Measurements from ENCODE around the gene COX7A1.

The COX7A1 gene

DNA sequence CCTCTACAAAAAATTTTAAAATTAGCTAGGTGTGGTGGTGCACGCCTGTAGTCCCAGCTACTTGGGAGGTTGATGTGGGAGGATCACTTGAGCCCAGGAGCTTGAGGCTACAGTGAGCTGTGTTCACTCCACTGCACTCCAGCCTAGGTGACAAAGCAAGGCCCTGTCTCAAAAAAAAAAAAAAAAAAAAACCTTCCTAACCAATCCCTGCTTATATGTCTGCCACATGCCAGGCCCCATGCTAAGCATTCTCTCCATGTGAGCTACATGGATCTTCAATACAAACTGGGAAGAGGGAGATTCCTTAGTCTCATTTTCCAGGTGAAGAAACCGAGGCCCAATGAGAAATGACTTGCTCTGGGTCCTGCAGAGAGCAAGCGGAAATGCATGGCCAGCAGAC lies 43.6 kb downstream of the COX7A1 start:
- Histone ChIP-seq H3K4me3 (ENCODE audit: low read length) (no peak overlapping the region), H3K27me3 (ENCODE audit: low read depth, low read length) (no peaks in the 10 kb centered on the region), H3K27ac (ENCODE audit: low read length) (no peak overlapping the region), H3K79me2 (ENCODE audit: low read length) (peaks cover 12% of the 10 kb centered on the region), H2AFZ (ENCODE audit: low read depth, low read length) (no peak overlapping the region), H3K4me1 (ENCODE audit: low read length) (peaks cover 8% of the 10 kb centered on the region), H3K36me3 (replicated peaks; ENCODE audit: low read depth, low read length) (peaks cover 61% of the 10 kb centered on the region), H3K4me2 (ENCODE audit: low read length) (no peak overlapping the region), H3K9ac (ENCODE audit: low read length) (no peak overlapping the region), H3K9me3 (ENCODE audit: insufficient read depth, low read length) (no peaks in the 10 kb centered on the region), H4K20me1 (ENCODE audit: insufficient read depth, low read length) (no peaks in the 10 kb centered on the region)
- TF ChIP-seq, protein P1, sequence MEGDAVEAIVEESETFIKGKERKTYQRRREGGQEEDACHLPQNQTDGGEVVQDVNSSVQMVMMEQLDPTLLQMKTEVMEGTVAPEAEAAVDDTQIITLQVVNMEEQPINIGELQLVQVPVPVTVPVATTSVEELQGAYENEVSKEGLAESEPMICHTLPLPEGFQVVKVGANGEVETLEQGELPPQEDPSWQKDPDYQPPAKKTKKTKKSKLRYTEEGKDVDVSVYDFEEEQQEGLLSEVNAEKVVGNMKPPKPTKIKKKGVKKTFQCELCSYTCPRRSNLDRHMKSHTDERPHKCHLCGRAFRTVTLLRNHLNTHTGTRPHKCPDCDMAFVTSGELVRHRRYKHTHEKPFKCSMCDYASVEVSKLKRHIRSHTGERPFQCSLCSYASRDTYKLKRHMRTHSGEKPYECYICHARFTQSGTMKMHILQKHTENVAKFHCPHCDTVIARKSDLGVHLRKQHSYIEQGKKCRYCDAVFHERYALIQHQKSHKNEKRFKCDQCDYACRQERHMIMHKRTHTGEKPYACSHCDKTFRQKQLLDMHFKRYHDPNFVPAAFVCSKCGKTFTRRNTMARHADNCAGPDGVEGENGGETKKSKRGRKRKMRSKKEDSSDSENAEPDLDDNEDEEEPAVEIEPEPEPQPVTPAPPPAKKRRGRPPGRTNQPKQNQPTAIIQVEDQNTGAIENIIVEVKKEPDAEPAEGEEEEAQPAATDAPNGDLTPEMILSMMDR (IDR thresholded peaks at IDR 0.05; ENCODE audit: low read depth, low read length): no peak
- no peak for TF ChIP-seq EZH2phosphoT487 (IDR thresholded peaks at IDR 0.05; ENCODE audit: low read depth)

DNA sequence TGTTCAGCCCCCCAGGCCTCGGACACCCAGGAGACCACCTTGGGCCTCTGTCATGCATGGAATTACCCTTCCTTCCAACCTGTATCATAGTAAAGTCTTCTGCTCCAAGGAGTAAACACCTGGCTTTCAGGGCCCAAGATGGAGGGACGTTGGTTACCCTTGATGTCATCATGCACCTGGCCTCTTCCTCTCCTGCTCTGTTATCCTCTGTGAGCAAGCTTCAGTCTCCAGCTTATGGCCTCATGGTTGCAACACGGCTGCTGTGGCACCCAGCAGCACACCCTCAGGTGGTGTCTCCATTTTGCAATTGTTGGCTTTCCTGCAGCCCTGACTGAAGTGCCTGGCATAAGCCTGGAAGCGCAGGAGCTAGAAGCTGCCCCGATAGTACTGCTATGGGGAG lies 45.3 kb downstream of the COX7A1 start:
- no peaks in the 10 kb centered on the region for H4K20me1 ChIP-seq (ENCODE audit: insufficient read depth, low read length)
- TF ChIP-seq, protein P1 (IDR thresholded peaks at IDR 0.05; ENCODE audit: low read depth, low read length): no peak
- TF ChIP-seq EZH2phosphoT487 (IDR thresholded peaks at IDR 0.05; ENCODE audit: low read depth): no peak
- H3K4me1 ChIP-seq (ENCODE audit: low read length): peaks cover 4% of the 10 kb centered on the region; the same call in 1 of the 2 replicates
- no peak overlapping the region for H2AFZ ChIP-seq (ENCODE audit: low read depth, low read length)
- no peaks in the 10 kb centered on the region for H3K27me3 ChIP-seq (ENCODE audit: low read depth, low read length)
- H3K4me2 ChIP-seq (ENCODE audit: low read length): no peak overlapping the region
- H3K9me3 ChIP-seq (ENCODE audit: insufficient read depth, low read length): no peaks in the 10 kb centered on the region
- no peaks in the 10 kb centered on the region for H3K79me2 ChIP-seq (ENCODE audit: low read length)
- no peak overlapping the region for H3K27ac ChIP-seq (ENCODE audit: low read length)
- H3K9ac ChIP-seq (ENCODE audit: low read length): no peak overlapping the region
- no peak overlapping the region for H3K4me3 ChIP-seq (ENCODE audit: low read length)
- H3K36me3 ChIP-seq (replicated peaks; ENCODE audit: low read depth, low read length): peaks cover 63% of the 10 kb centered on the region

DNA sequence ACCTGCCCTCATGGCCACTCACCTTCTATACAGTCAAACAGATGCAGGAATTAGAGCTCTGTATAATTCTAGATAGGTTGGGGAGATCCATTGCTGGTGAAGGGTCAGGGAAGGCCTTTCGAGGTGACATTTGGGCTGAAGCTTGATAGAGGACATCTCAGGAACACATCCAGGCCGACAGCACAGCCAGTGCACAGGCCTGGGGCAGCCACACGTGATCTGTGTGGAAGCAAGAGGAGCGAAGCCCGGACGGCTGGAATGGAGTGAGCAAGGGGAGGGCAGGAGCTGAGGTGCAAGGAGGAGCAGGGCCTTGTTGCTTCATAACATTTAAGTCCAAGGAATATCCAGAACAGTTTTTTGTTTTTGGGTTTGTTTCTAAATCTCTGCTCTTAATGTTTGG lies 45.8 kb downstream of the COX7A1 start:
- Histone ChIP-seq H3K4me1 (ENCODE audit: low read length) (peaks cover 4% of the 10 kb centered on the region; the same call in 1 of the 2 replicates), H3K9me3 (ENCODE audit: insufficient read depth, low read length) (no peaks in the 10 kb centered on the region), H4K20me1 (ENCODE audit: insufficient read depth, low read length) (no peaks in the 10 kb centered on the region), H3K4me2 (ENCODE audit: low read length) (no peak overlapping the region), H3K79me2 (ENCODE audit: low read length) (no peaks in the 10 kb centered on the region), H3K9ac (ENCODE audit: low read length) (no peak overlapping the region), H3K4me3 (ENCODE audit: low read length) (no peak overlapping the region), H3K27me3 (ENCODE audit: low read depth, low read length) (no peaks in the 10 kb centered on the region), H3K36me3 (replicated peaks; ENCODE audit: low read depth, low read length) (peaks cover 60% of the 10 kb centered on the region), H3K27ac (ENCODE audit: low read length) (no peak overlapping the region), H2AFZ (ENCODE audit: low read depth, low read length) (no peak overlapping the region)
- no peak for TF ChIP-seq EZH2phosphoT487 (IDR thresholded peaks at IDR 0.05; ENCODE audit: low read depth)
- TF ChIP-seq, protein P1 (IDR thresholded peaks at IDR 0.05; ENCODE audit: low read depth, low read length): no peak

DNA sequence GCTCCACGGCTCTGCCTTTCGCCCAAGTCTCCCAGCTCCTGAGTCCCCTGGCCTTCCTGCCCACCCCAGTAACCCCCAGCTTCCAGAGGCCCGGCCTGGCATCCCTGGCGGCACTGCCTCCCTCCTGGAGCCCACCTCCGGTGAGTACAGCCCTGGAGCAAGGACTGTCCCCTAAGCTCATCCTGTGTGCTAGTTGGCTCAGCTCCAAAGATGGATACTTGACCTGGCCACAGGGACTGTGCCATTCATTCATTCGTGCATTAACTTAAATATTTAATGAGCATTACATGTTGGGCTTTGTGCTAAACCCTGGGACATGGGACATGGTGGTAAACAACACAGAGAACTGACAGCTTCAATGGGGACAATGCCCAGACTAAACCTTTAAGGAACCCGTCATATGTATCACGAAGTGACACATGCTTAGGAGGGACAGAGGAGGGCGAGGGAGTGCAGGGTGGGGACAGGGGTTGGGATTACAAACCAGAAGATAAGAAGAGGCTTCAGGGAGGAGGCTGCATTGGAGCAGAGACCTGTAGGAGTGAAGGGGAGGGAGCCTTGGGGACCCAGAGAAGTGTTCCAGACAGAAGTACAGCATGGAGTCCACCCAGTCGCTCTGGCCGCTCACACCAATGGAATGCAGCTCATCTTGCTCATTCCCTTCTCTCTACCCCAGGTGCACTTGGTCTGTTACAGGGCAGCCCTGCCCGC lies 48.2 kb downstream of the COX7A1 start:
- no peaks in the 10 kb centered on the region for H3K27me3 ChIP-seq (ENCODE audit: low read depth, low read length)
- H3K9ac ChIP-seq (ENCODE audit: low read length): no peak overlapping the region
- H3K27ac ChIP-seq (ENCODE audit: low read length): no peak overlapping the region
- TF ChIP-seq, protein P1 (IDR thresholded peaks at IDR 0.05; ENCODE audit: low read depth, low read length): no peak
- no peak for TF ChIP-seq EZH2phosphoT487 (IDR thresholded peaks at IDR 0.05; ENCODE audit: low read depth)
- H4K20me1 ChIP-seq (ENCODE audit: insufficient read depth, low read length): no peaks in the 10 kb centered on the region
- H3K4me1 ChIP-seq (ENCODE audit: low read length): no peaks in the 10 kb centered on the region
- H2AFZ ChIP-seq (ENCODE audit: low read depth, low read length): no peak overlapping the region
- no peaks in the 10 kb centered on the region for H3K79me2 ChIP-seq (ENCODE audit: low read length)
- H3K9me3 ChIP-seq (ENCODE audit: insufficient read depth, low read length): no peaks in the 10 kb centered on the region
- peaks cover 58% of the 10 kb centered on the region for H3K36me3 ChIP-seq (replicated peaks; ENCODE audit: low read depth, low read length)
- no peak overlapping the region for H3K4me3 ChIP-seq (ENCODE audit: low read length)
- H3K4me2 ChIP-seq (ENCODE audit: low read length): no peak overlapping the region

Data from OCI-LY3 (cell line).